Osteocyte (in vitro differentiated cells): ENCODE results near the gene PYHIN1. TPM values are rescaled to one million over a fixed set of nuclear protein-coding genes. Genes with fewer than 3 reads are reported as not detected.

ENCODE experiments used
- DNase-seq: peaks from one replicate; pipeline ENCODE4 v3.0.0; 2021; ENCODE audit warnings: mixed read lengths; ENCODE audit not compliant: unreplicated experiment; ENCODE audit errors: extremely low spot score
- H3K27ac Mint-ChIP-seq: one replicate; pipeline ENCODE4 v1.8.0; 2021; ENCODE audit warnings: mild to moderate bottlenecking, mixed read lengths; ENCODE audit not compliant: unreplicated experiment
- H3K27me3 Mint-ChIP-seq: one replicate; pipeline ENCODE4 v1.8.0; 2021; ENCODE audit warnings: mixed read lengths; ENCODE audit not compliant: unreplicated experiment
- H3K36me3 Mint-ChIP-seq: one replicate; pipeline ENCODE4 v1.8.0; 2021; ENCODE audit warnings: mixed read lengths; ENCODE audit not compliant: unreplicated experiment
- H3K4me1 Mint-ChIP-seq: one replicate; pipeline ENCODE4 v1.8.0; 2021; ENCODE audit warnings: mixed read lengths; ENCODE audit not compliant: unreplicated experiment
- H3K4me3 Mint-ChIP-seq: one replicate; pipeline ENCODE4 v1.8.0; 2021; ENCODE audit warnings: mild to moderate bottlenecking, moderate library complexity, mixed read lengths; ENCODE audit not compliant: unreplicated experiment
- H3K9me3 Mint-ChIP-seq: one replicate; pipeline ENCODE4 v1.8.0; 2021; ENCODE audit warnings: mixed read lengths; ENCODE audit not compliant: unreplicated experiment
- total RNA-seq: library from RNA; stranded (reverse); gene quantifications from 2 replicates; pipeline ENCODE4 v1.2.1, GENCODE V29; 2021
- TF ChIP-seq, protein P1 (sequence below): fragments of 200-600 bp; sonication (generic); IDR thresholded peaks from 2 replicates; pipeline ENCODE4 v1.5.0; 2021; ENCODE audit warnings: antibody characterized with exemption, mild to moderate bottlenecking, moderate library complexity

Gene PYHIN1
- total RNA-seq, 1 donor from 2014 or later: not detected

DNA sequence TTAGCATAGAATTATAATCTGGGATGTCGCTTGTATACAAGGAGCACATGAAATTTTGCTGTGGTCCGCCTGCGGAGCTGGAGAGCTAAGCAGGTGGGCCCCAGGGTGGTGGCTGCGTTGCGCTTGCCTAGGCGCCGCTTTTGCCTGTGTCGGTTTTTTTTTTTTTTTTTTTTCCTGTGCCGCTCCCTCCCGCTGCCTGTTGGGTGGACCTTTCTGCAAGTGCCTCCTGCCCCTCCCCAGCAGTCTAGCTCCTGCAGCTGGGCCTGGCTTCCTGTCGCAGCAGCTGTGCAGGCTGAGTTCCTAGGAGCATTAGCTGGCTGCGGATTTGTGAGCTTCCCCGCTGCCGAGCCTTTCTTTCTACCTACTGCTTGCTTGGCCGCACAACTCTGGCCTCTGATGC is 20.6 kb downstream of the PYHIN1 start:
- Mint-ChIP-seq H3K4me1 (no peaks in the 10 kb centered on the region), H3K36me3 (no peaks in the 10 kb centered on the region), H3K27me3 (no peaks in the 10 kb centered on the region), H3K27ac (no peak overlapping the region), H3K4me3 (no peak overlapping the region), H3K9me3 (no peaks in the 10 kb centered on the region)
- DNase-seq: no peak
- TF ChIP-seq, protein P1, sequence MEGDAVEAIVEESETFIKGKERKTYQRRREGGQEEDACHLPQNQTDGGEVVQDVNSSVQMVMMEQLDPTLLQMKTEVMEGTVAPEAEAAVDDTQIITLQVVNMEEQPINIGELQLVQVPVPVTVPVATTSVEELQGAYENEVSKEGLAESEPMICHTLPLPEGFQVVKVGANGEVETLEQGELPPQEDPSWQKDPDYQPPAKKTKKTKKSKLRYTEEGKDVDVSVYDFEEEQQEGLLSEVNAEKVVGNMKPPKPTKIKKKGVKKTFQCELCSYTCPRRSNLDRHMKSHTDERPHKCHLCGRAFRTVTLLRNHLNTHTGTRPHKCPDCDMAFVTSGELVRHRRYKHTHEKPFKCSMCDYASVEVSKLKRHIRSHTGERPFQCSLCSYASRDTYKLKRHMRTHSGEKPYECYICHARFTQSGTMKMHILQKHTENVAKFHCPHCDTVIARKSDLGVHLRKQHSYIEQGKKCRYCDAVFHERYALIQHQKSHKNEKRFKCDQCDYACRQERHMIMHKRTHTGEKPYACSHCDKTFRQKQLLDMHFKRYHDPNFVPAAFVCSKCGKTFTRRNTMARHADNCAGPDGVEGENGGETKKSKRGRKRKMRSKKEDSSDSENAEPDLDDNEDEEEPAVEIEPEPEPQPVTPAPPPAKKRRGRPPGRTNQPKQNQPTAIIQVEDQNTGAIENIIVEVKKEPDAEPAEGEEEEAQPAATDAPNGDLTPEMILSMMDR: no peak

DNA sequence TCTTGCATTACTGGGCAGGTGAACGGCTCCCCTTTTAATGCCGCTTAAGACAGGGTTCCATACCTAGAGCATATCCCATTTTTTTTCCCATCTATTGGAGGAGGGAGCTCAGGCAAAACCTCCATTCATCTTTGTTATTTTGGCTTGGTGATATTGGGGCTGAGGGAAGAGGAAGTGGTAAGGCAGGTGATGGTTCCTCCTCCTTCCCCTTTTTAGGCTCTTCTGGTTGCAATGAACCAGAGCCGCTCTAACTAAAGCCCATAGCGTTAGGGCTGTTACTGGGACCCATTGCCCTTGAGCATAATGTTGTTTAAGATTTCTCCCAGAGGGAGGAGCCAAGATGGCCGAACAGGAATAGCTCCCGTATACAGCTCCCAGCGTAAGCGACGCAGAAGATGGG is 21.1 kb downstream of the PYHIN1 start:
- Mint-ChIP-seq H3K4me3 (no peak overlapping the region), H3K4me1 (no peaks in the 10 kb centered on the region), H3K36me3 (no peaks in the 10 kb centered on the region), H3K27me3 (no peaks in the 10 kb centered on the region), H3K9me3 (no peaks in the 10 kb centered on the region), H3K27ac (no peak overlapping the region)
- TF ChIP-seq, protein P1: no peak
- no peak for DNase-seq

DNA sequence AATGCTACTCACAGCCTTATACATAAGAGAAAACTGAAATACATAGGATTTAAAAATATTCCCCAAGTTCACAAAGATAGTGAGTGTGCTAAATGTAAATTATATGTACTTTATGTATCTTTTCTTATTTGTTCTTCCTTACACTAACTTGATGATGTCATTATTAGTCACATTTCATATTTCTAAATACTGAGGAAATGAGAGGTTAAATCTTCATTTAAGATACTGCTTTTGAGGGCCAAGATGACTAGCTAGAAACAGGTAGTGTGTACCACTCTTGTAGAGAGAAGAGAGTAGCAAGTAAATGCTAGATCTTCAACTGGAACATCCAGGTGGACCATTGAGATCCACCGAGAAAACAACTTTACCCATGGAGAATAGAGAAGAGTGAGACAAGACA is 29.8 kb downstream of the PYHIN1 start:
- Mint-ChIP-seq H3K36me3 (no peaks in the 10 kb centered on the region), H3K27me3 (peaks cover 22% of the 10 kb centered on the region), H3K4me1 (no peaks in the 10 kb centered on the region), H3K4me3 (no peak overlapping the region), H3K9me3 (no peaks in the 10 kb centered on the region), H3K27ac (no peak overlapping the region)
- TF ChIP-seq, protein P1: no peak
- no peak for DNase-seq

DNA sequence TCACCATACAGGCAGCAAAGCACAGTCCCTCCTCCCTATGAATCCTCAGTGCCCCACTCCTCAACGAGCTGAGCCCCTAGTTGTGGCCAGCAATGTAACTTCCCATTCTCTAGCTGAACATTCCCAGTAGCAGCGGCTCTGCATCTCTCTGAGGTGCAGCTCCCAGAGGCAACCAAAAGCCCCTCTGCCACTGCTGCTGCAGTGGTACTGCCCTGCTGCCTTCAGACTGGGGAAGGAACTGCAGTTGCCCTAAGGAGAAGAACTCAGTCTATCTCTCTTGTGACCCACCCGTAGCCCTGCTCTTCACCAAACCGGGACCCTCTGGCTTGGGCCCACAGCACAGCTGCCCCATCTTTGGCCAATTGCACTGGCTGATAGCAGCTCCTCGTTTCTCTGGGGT is 31.6 kb downstream of the PYHIN1 start:
- TF ChIP-seq, protein P1: no peak
- Mint-ChIP-seq H3K27me3 (peaks cover 26% of the 10 kb centered on the region), H3K27ac (no peak overlapping the region), H3K4me1 (no peaks in the 10 kb centered on the region), H3K9me3 (no peaks in the 10 kb centered on the region), H3K36me3 (no peaks in the 10 kb centered on the region), H3K4me3 (no peak overlapping the region)
- no peak for DNase-seq

DNA sequence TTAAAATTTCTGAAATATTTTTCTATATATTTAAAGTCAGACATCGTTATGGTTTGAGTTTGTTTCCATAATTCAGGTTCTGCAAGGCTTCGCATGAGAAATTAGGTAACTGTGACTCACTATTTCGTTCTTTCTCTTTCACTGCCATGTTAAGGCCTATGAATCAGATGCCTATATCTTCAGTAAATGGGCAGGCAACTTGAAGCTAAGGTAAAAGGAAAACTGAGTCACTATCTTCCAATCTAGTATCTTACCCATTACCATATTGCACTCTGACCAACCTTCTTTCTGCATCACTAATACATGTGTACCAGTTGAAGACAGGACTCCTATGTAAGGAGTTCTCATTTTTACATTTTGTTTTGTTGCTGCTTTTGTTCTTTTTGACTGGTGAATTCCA is 37.8 kb downstream of the PYHIN1 start:
- Mint-ChIP-seq H3K4me1 (no peaks in the 10 kb centered on the region), H3K27me3 (peaks cover 21% of the 10 kb centered on the region), H3K36me3 (no peaks in the 10 kb centered on the region)

More for the DNA sequence above, 37.8 kb downstream of the PYHIN1 start:
- no peak for DNase-seq
- Mint-ChIP-seq H3K4me3 (no peak overlapping the region), H3K9me3 (no peaks in the 10 kb centered on the region), H3K27ac (no peak overlapping the region)
- TF ChIP-seq, protein P1: no peak
